ENCODE results near the gene CPO.
A peak's percentile ranks its signal among the peaks of the same experiment; 100 is the strongest.

The CPO gene, protein sequence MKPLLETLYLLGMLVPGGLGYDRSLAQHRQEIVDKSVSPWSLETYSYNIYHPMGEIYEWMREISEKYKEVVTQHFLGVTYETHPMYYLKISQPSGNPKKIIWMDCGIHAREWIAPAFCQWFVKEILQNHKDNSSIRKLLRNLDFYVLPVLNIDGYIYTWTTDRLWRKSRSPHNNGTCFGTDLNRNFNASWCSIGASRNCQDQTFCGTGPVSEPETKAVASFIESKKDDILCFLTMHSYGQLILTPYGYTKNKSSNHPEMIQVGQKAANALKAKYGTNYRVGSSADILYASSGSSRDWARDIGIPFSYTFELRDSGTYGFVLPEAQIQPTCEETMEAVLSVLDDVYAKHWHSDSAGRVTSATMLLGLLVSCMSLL

DNA sequence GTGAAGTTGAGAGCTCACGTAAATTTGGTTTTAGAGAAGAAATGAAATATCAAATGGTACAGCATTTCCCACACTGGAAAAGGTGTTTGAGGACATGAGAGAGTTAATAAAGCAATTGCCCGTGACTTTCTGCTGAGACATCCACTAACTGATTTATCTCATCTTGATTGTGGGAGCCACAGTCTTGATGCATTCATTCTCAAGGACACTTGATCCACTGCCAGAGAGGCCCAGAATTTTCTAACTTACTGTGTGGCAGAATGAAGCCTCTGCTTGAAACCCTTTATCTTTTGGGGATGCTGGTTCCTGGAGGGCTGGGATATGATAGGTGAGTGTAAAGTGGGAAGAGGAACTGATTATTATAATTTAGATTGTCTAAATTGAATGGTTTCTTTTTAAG lies at the start of gene CPO:
TSS of gene CPO (plus strand) at position 179 of the 400 bp plus-strand sequence. CDS start at position 261, 82 bp downstream.
- DNase-seq (ENCODE audit: low read depth, low spot score), result no peak
- in situ Hi-C loops (cut with HindIII; ENCODE audit: low sequenced_read_pairs), result no loop called here
- TF ChIP-seq, protein P1, sequence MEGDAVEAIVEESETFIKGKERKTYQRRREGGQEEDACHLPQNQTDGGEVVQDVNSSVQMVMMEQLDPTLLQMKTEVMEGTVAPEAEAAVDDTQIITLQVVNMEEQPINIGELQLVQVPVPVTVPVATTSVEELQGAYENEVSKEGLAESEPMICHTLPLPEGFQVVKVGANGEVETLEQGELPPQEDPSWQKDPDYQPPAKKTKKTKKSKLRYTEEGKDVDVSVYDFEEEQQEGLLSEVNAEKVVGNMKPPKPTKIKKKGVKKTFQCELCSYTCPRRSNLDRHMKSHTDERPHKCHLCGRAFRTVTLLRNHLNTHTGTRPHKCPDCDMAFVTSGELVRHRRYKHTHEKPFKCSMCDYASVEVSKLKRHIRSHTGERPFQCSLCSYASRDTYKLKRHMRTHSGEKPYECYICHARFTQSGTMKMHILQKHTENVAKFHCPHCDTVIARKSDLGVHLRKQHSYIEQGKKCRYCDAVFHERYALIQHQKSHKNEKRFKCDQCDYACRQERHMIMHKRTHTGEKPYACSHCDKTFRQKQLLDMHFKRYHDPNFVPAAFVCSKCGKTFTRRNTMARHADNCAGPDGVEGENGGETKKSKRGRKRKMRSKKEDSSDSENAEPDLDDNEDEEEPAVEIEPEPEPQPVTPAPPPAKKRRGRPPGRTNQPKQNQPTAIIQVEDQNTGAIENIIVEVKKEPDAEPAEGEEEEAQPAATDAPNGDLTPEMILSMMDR (IDR thresholded peaks at IDR 0.05; ENCODE audit: low read depth, low read length), result no peak
- H3K4me3 ChIP-seq (ENCODE audit: low read depth, low read length), result no peak within 1 kb of the TSS

DNA sequence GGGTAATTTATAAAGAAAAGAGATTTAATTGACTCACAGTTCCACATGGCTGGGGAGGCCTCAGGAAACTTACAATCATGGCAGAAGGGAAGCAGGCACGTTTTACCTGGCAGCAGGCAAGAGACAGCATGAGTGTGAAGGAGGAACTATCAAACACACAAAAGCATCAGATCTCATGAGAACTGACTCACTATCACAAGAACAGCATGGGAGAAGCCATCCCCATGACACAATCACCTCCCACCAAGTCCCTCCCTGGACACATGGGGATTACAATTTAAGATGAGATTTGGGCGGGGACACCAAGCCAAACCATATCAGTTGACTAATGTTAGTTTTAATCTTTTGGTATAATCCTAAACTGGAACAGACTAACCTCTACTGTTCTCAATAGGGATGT lies 49.1 kb upstream of the CPO start:
- TF ChIP-seq, protein P1 (IDR thresholded peaks at IDR 0.05; ENCODE audit: low read depth, low read length), result no peak
- no peak for DNase-seq (ENCODE audit: low read depth, low spot score)
- in situ Hi-C loops (cut with HindIII; ENCODE audit: low sequenced_read_pairs), result no loop called here
- H3K4me3 ChIP-seq (ENCODE audit: low read depth, low read length), result no peak overlapping the region

DNA sequence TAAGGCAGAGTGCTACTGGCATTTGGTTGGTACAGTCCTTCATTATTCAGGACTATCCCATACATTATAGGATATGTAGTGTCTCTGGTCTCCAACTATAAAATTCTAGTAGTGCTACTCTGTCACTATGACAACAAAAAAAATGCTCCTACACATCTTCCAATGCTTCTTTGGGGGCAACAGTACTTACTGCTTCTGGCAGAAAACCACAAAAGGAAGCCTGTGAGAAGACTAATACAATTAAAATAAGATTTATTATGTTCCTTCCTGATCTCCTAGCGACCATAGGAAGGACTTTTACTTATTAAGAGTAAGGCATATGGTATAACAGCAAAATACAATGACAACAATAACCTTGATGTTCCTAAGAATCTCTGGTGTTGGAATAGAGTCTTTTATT lies 48.4 kb upstream of the CPO start:
- in situ Hi-C loops (cut with HindIII; ENCODE audit: low sequenced_read_pairs), result no loop called here
- no peak for DNase-seq (ENCODE audit: low read depth, low spot score)
- TF ChIP-seq, protein P1 (IDR thresholded peaks at IDR 0.05; ENCODE audit: low read depth, low read length), result no peak
- no peak overlapping the region for H3K4me3 ChIP-seq (ENCODE audit: low read depth, low read length)

DNA sequence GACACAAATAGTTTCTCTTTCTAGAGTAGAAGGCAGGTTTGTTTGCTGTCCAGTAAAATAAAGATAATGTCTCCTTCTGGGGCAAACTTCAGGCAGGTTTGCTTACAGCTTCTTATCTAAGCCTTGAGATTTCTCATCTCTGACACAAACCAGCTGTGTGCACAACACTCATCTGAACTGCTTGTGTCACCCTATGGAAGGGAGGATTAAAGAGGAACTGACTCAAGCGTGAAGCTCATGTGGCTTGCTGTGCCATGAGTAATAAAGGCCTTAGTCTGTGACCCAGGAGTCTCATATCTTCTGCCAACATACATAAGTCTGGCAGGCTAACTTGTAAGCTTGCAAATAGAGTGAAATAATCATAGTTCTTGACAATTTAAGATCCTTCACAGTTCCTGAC lies 24.2 kb upstream of the CPO start:
- TF ChIP-seq, protein P1 (IDR thresholded peaks at IDR 0.05; ENCODE audit: low read depth, low read length), result no peak
- DNase-seq (ENCODE audit: low read depth, low spot score), result peak; percentile 93
- no peak overlapping the region for H3K4me3 ChIP-seq (ENCODE audit: low read depth, low read length)
- in situ Hi-C loops (cut with HindIII; ENCODE audit: low sequenced_read_pairs), result no loop called here

DNA sequence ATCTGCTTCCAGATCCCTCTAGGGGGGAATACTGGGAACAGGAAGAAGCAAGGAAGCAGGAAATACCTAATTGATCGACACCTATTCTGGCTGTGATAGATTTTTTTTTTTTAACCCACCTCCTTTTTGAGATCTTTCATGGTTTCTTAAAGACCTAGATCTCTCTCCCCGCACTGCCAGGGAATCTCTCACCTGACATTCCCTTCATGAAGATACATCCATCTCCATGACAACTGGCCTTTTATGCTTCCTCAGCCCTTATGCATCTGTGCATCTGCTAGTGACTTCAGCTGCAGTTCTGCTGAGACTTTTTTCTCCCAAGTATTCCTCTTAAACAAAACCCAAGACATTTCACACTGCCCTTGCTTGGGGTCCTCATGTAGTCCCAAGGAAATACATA lies 21.1 kb upstream of the CPO start:
- DNase-seq (ENCODE audit: low read depth, low spot score), result no peak

DNA sequence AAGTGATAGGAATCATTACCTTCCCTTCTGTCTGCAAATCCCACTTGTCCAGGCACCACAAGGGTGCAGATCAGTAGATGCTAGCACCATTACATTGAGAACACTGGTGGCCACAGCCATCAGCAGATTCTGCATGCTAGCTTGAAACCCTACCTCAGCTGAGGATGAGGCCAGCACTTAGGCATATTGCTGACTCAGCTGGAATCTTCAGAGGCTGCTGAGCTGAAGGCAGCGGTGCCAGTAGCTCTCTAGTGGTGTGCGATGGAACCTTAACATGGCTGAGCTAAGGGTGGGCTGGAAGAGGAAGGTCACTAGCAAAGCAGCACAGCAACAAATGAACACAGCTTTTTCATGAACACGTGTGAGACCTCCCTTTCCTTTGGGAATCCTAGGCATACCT lies 19.0 kb upstream of the CPO start:
- TF ChIP-seq, protein P1 (IDR thresholded peaks at IDR 0.05; ENCODE audit: low read depth, low read length), result no peak
- no peak for DNase-seq (ENCODE audit: low read depth, low spot score)
- no peak overlapping the region for H3K4me3 ChIP-seq (ENCODE audit: low read depth, low read length)
- in situ Hi-C loops (cut with HindIII; ENCODE audit: low sequenced_read_pairs), result no loop called here

More for the DNA sequence above, 21.1 kb upstream of the CPO start:
- H3K4me3 ChIP-seq (ENCODE audit: low read depth, low read length), result no peak overlapping the region
- TF ChIP-seq, protein P1 (IDR thresholded peaks at IDR 0.05; ENCODE audit: low read depth, low read length), result no peak
- in situ Hi-C loops (cut with HindIII; ENCODE audit: low sequenced_read_pairs), result no loop called here
